GM10248 (cell line): ENCODE measurements around the gene CD96.
A peak's percentile ranks its signal among the peaks of the same experiment; 100 is the strongest.

ENCODE experiments used
- CTCF ChIA-PET: fragments of 300-600 bp; sonication (Branson Sonifier 250); formaldehyde crosslinking; extraction: SDS; loops from one replicate; lab custom pipeline; 2021; ENCODE audit warnings: antibody characterized with exemption; lab: Yijun Ruan, JAX
- POLR2A ChIA-PET: fragments of 350-650 bp; sonication (Branson Sonifier 250); formaldehyde crosslinking; extraction: SDS; loops from one replicate; lab custom pipeline; 2020; ENCODE audit warnings: antibody characterized with exemption; lab: Yijun Ruan, JAX
- DNase-seq: peaks from one replicate; pipeline ENCODE4 v3.0.0; 2012; ENCODE audit errors: extremely low spot score
- TF ChIP-seq, protein P1 (sequence below): IDR thresholded peaks from 2 replicates; pipeline ENCODE4 v1.5.1; 2012; ENCODE audit warnings: mild to moderate bottlenecking, low read depth; ENCODE audit errors: extremely low read depth, missing control alignments, control extremely low read depth

Gene CD96

DNA sequence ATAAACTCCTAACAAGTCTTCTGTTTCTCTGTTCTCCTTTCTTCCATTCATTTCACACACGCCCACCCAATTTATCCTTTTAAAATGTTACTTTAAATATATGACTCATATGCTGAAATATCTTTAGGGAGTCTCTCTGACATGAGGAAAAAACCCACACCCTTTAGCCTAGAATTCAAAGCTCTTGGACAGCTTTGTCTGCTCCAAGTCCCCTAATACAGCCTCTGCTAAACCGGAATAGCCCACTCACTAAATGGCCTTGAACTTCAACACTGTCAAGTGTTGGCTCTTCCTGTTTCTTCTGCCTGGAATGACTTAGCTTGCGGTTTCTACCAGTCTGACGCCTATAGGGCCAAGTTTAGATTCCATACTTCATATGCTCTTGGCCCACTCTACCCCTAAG is 3.3 kb upstream of the CD96 start:
- CTCF ChIA-PET: interaction anchor here (0.6 to 1.5 kb wide), 3 partner anchors 15 to 101 kb away, joined by 3 to 4 read pairs (median 3); no protein-coding TSS in a partner anchor
- TF ChIP-seq, protein P1, sequence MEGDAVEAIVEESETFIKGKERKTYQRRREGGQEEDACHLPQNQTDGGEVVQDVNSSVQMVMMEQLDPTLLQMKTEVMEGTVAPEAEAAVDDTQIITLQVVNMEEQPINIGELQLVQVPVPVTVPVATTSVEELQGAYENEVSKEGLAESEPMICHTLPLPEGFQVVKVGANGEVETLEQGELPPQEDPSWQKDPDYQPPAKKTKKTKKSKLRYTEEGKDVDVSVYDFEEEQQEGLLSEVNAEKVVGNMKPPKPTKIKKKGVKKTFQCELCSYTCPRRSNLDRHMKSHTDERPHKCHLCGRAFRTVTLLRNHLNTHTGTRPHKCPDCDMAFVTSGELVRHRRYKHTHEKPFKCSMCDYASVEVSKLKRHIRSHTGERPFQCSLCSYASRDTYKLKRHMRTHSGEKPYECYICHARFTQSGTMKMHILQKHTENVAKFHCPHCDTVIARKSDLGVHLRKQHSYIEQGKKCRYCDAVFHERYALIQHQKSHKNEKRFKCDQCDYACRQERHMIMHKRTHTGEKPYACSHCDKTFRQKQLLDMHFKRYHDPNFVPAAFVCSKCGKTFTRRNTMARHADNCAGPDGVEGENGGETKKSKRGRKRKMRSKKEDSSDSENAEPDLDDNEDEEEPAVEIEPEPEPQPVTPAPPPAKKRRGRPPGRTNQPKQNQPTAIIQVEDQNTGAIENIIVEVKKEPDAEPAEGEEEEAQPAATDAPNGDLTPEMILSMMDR: no peak
- no peak for DNase-seq
- POLR2A ChIA-PET: no interaction called here

DNA sequence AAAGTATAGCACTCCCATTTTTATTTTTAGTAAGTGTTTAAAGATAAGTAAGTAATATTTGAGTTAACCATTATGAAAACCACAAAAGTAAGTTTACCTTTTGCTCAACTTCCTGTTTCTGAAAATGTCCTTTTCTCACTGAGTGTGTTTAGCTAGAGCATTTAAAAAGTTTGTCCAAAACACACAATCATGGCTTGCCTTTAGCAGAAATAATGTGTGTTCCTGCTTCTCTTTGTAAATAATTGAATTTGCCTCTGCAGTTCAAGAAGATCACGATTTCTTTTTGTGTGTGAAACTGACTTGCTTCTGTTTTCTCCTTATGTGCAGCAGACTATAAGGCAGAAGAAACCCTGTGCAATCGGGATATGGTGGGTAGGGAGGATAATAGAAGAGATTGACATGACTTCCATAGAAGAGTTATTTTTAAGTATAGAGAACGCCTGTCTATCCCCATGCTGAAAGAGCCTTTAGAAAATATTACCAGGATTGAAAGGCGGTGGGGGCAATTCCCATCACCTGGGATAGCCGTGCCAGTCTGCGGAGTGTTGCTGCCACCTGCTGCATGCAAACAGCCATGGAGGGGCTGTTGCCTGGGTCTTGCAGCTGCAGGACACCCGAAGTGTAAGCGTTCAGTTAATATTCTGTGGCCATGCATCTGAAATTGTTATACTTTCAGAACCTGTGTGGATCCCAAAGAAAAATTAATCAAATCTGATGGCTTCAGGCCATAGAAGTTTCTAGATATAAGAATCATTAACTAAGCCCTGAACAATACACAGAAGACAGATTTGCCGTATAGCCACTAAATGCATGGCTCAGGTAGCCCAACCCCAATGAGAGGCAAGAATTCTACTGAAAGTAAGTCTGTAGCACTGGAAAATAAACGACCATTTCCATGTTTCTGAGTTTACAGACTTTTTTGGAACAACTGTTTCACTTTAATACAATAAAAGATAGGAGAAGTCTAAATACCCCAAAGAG is 2.4 kb upstream of the CD96 start:
- TF ChIP-seq, protein P1: peak; percentile 67
- CTCF ChIA-PET: interaction anchor here (0.6 to 1.5 kb wide), 4 partner anchors 21 to 100 kb away, joined by 3 to 4 read pairs (median 3); no protein-coding TSS in a partner anchor
- peak; percentile 28 for DNase-seq
- POLR2A ChIA-PET: no interaction called here

DNA sequence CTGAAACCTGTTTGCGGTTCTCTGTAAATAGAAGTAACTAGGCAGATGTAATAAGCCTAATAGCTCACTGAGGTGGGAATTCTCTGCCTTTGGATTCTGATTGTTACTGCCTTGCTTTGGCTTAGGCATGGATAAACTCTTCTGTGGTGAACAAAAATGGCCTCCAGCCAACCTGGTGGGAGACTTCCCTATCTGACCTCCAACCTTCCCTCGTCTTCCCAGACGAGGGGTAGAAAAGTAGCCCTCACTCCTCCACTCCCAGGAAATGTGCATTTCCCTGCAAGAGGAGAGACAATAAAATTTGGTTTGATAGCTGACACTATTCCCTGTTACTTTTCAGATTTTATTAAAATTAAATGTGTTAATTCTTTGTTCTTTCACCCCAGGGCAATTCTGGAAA is 606 bp upstream of the CD96 start:
- DNase-seq: no peak
- ChIA-PET POLR2A (no interaction called here), CTCF (no interaction called here)
- TF ChIP-seq, protein P1: no peak

DNA sequence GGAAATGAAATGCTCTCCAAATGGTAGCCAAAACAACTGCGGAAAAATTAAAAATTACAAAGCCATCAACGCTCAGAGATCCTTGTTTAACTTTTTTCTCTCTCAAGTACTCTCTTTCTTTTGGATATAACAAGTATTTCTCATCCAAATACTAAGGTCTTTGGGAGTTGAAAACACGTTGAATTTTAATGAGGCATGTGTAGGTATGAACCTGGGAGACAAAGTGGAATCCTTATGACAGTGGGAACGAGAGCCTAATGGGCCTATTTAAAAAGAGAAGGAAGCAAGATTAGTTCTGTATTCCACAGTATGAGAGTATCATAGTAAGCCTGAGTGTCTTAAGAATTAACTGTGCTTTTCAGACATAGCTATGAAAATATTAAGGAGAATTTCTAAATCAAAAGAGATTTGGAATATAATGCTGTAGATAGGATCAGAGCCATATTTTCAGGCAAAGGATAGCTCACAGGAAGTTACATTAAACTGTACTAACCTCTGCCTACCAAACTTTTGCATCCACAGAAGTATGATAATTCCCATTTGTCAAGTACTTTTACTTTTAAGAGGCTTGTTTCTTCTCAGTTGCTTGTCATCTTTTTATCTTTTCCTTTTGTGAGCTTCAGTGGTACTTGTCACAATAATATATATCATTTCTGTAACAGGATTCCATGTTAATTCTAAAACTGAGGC is 759 bp downstream of the CD96 start:
- TF ChIP-seq, protein P1: no peak
- POLR2A ChIA-PET: no interaction called here
- CTCF ChIA-PET: no interaction called here
- DNase-seq: no peak

DNA sequence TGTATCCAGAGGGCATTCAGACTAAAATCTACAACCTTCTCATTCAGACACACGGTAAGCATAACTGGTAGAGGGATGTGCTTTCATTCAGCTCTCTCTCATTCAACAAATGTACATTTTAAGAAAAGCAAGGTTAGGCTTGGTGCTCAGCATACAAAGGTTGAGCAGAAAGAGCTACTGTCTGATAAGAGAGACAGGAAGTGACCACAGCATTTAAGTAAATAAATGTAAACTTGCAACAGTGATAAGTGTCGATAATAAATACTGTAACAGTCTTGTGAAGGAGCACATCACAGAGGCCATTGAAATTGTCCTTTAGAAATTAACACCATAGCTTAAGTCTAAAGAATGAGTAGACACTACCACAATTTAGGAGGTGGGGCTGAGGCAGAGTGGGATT is 3.4 kb downstream of the CD96 start:
- ChIA-PET CTCF (interaction anchor here (0.7 kb wide), 1 partner anchor 19 kb away, joined by 3 read pairs; no protein-coding TSS in a partner anchor), POLR2A (no interaction called here)
- no peak for DNase-seq
- TF ChIP-seq, protein P1: no peak

DNA sequence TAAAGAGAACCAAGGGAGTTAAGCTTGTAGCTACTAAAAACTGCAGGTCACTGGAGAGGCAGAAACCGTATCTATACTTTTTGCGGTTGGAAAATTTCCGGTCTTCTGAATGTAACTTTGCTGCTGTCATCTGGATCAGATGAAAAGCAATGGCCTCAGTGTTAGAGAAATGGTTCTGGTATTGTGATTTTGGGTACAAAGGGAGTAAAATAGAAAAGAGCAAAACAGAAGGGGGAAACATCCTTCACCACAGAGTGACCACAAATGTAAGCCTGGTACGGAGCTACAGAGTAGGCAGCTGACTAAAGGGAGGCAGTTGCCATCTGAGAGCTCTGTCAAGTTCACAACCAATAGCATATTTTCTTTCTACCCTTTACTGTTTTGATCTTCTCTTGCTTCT is 5.6 kb downstream of the CD96 start:
- ChIA-PET CTCF (no interaction called here), POLR2A (no interaction called here)
- TF ChIP-seq, protein P1: no peak
- DNase-seq: peak; percentile 18
